Measurements from ENCODE around the gene RAB40C. TPM values are rescaled to one million over a fixed set of nuclear protein-coding genes. Genes with fewer than 3 reads are reported as not detected.
"Not testable (repeated sequence)": the region's sequence is repeated elsewhere in the genome, so short reads cannot be mapped to it uniquely, and the experiment has no call there.

Gene RAB40C
- total RNA-seq, 1 experiment from 2014 or later, result 28.6 TPM

DNA sequence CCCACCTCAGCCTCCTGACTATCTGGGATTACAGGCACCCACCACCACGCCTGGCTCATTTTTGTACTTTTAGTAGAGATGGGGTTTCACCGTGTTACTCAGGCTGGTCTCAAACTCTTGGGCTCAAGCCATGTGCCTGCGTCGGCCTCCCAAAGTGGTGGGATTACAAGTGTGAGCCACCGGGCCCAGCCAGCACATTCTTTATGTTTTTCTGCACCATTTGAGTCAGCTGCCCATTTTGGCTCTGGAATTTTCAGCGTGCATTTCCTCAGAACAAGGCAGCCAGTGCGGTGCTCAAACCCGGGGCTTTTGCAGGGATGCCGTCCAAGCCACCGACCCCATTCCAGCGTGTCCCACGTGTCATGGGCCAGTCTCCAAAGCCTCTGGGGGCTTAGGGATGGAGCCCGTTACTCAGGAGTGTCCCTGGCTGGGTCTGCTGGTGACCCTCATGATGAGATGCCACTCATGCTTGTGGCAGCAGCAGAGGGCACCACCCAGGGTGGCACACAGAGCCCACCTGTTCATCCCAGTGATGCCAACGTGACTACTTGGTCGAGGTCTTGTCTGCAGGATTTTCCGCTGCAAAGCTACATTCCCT is 3.7 kb upstream of the RAB40C start:
- in situ Hi-C loops (cut with HindIII; ENCODE audit: low sequenced_read_pairs), result no loop called here
- no peak for DNase-seq (ENCODE audit: low spot score)

DNA sequence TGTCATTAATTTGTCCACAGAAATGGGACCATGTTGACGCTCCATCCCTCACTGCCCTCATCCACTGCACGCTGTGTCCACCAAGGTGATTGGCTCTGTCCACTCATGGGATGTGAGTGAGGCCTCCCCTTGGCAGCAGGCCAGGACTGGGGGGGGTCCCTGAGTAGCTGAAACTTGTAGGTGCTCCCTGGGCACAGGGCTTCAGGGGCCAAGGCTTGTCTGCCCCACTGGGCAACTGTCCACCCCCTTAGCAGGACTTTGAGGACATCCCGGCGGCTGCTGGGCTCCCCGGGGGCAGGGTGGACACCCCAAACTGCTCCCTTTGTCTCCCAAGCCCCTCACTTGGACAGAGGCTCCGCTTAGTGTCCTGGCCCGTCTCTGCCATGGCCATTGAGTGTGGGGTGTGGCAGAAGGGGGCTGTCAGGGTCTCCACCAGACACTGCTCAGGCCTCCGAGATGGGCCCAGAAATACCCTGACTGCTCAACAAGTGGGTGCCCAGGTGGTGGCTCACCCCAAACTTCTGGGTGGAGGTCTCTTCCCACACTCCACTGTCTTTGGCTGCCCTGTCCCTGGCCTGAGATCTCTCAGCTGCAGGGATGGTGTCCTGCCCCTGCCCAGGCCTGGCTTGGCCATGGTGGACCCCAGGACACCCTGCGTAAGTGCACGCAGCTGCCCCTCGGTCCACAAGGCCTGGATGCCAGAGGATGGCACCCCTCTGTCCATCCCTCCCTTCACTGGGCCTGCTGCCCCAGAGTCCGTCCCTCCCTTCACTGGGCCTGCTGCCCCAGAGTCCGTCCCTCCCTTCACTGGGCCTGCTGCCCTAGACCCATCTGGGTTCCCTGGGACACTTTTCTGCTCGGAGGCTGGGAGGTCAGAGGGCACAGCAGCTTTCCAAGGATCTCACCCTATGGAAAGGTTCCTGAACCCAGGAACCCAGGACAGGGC is 2.9 kb upstream of the RAB40C start:
- in situ Hi-C loops (cut with HindIII; ENCODE audit: low sequenced_read_pairs), result no loop called here
- DNase-seq (ENCODE audit: low spot score), result no peak

DNA sequence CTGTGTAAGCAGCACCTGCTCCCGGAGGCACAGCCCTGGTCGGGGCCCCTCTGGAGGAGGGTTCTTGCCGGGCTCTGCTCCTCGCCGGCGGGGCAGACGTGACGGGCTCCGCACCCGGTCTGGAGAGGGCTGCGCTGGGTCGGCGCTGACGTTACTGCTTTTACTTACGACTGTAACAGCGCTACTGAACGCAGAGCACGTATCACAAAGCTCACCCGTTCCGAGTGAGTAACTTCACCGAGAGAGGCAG is 1.3 kb upstream of the RAB40C start:
- DNase-seq (ENCODE audit: low spot score), result no peak
- in situ Hi-C loops (cut with HindIII; ENCODE audit: low sequenced_read_pairs), result no loop called here

DNA sequence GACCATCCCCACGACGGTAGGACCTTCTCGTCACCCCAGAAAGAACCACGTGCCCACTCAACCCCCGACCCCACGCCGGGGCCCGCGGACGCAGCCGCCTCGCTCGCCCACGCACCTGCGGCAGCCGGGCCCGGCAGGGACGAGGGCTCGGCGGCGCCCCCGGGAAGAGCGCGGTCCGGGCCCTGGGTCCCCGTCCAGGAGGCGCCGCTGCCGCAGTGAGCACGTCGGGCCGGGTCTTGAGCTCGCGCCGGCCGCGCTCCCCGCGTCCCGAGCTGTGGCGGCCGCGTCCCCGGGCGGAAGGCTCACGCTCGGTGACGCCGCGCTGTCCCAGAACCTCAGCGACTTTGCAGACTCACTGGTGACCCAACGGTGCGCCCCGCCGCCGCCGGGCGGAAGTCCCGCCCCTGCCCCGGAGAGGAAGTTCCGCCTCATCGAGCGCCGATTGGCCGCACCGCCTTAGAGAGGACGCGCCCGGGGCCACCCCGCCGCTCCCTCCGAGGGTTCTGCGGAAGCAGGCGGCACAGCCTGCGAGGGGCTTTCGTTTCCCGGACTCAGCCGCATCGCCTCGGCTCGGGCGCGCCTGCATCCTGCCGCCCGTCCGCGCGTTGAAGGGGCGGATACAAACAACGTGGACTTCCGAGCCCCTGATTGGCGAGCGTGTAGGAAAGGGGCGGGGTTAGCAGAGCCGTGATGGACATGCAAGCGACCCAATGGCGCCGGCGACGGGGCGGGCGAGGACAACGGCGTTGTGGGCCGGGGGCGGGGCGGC is 793 bp upstream of the RAB40C start:
- in situ Hi-C loops (cut with HindIII; ENCODE audit: low sequenced_read_pairs), result no loop called here
- DNase-seq (ENCODE audit: low spot score), result peak; percentile 97

DNA sequence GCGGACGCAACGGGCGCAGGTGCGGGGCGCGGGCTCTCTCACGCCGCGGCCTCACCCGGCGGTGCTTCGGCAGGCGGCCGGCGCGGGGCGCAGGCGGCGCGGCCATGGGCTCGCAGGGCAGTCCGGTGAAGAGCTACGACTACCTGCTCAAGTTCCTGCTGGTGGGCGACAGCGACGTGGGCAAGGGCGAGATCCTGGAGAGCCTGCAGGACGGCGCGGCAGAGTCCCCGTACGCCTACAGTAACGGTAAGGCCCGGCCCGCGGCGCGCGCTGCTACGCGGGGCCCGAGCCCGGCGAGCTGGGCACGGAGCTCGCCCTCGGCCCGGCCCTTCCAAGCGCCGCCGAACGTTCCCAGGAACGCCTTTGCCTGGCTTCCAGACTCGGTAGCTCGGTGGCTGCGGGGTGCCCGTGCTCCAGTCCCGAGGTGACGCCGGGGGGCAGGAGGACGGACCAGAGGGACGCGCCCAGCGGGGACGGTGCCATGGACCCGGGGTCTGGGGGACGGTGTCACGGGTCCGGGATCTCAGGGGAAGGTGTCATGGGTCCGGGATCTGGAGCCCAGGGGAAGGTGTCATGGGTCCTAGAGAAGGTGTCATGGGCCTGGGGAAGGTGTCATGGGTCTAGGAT is 435 bp downstream of the RAB40C start:
- in situ Hi-C loops (cut with HindIII; ENCODE audit: low sequenced_read_pairs), result no loop called here
- DNase-seq (ENCODE audit: low spot score), result no peak

DNA sequence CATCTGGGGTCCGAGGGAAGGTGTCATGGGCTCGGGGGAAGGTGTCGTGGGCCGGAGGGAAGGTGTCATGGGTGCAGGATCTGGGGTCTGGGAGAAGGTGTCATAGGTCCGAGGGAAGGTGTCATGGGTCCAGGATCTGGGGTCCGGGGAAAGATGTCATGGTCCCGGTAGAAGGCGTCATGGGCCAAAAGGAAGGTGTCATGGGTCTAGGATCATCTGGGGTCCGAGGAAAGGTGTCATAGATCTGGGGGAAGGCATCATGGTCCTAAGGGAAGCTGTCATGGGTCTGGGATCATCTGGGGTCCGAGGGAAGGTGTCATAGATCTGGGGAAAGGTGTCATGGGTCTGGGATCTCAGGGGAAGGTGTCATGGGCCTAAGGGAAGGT is 942 bp downstream of the RAB40C start:
- no peak for DNase-seq (ENCODE audit: low spot score)
- in situ Hi-C loops (cut with HindIII; ENCODE audit: low sequenced_read_pairs), result no loop called here

DNA sequence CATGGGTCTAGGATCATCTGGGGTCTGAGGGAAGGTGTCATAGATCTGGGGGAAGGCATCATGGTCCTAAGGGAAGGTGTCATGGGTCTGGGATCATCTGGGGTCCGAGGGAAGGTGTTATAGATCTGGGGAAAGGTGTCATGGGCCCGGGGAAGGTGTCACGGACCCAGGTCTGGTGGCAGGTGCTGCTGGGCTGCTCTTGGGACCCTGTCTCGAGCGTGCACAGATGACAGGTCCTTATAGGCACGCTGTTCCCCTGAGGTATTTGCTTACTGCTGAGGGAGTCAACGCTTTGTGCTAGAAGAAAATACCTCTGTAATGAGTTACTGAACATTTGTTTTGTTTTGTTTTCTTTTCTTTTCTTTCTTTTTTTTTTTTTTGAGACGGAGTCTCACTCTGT is 1.4 kb downstream of the RAB40C start:
- in situ Hi-C loops (cut with HindIII; ENCODE audit: low sequenced_read_pairs), result no loop called here
- DNase-seq (ENCODE audit: low spot score), result no peak

DNA sequence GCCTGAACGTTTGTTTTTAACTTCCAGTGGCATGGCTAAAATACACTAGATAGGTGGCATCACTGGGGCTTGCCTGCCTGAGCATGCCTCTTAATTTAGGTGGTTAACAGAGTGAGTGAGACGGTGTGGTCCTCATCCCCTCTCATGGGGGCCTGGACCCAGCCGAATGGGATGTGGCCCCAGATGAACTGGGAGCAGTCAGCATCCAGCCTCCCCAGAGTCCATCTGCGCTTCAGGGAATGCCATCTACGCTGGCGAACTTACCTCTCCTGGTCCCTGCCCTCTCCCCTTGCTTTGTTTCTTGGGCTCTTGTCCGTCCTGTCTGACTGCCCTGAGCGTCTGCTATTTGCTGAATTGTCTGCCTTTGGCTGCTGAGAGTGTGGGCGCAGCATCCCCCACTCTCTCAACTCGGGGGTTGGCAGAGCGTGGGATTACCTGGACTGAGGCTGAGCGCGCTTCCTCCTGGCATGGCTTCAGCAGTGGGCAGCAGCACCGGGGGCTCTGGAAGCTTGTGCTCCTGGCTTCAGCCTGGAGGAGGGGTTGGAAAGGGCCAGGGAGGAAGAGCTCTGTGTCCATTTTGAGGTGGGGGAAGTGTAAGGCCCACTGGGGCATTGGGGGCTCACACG is 2.1 kb downstream of the RAB40C start:
- in situ Hi-C loops (cut with HindIII; ENCODE audit: low sequenced_read_pairs), result no loop called here

DNA sequence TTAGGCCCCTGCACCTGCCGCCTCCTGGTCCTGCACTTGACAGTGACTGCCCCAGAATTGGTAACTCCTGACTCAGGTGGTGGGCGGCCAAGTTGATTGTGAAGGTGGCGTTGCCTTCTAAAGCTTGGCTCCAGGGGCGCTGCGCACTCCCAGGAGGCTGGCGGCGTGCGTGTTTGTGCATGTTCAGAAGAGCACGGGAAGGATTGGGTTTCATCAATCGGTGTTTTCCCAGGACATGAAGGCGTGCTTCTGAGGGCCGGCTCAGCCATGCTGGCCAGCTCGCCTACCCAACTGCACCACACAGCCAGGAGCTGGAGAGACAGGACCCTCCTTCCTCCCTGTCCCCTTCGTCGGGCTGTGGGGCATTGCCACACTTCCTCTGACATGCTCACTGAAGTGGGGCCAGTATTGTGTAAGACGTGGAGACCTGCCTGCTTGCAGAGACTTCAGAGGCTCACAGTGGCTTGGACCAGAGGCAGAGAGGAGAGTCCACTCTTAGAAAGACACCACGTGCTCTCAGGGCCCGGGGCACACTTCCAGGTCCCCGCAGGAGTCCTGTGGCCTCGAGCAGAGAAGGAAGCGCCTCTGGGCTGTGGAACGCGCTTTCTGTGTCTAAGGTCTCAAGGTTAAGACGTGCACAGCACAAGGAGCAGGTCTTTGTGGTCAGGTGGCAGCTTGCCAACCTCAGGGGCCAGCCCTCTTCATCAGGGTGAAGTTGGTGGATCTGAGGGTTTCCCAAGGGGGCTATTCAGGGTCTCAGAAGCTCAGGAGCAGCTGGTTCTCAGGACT is 2.8 kb downstream of the RAB40C start:
- in situ Hi-C loops (cut with HindIII; ENCODE audit: low sequenced_read_pairs), result no loop called here
- peak; percentile 67 for DNase-seq (ENCODE audit: low spot score)

More for the DNA sequence above, 2.1 kb downstream of the RAB40C start:
- no peak for DNase-seq (ENCODE audit: low spot score)

DNA sequence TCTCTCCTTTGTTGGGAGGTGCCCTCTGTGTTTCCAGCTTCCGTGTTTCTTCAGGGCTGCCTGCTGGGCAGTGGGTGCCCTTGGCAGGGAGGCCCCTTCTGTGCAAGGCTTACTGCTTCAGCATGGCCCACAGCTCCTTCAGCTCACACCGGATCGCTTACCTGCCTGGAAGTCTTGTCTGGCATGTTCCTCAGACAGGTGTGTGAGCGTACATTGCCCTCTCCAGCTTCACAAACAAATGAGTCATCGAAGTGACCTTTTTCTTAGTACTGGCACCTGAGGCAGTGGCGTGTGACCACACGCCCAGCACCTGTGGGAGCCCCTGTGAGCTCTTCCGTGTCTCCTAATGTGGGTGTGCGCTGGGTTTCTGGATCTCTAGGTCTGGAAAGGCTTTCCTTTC is 3.5 kb downstream of the RAB40C start:
- no peak for DNase-seq (ENCODE audit: low spot score)
- in situ Hi-C loops (cut with HindIII; ENCODE audit: low sequenced_read_pairs), result no loop called here

DNA sequence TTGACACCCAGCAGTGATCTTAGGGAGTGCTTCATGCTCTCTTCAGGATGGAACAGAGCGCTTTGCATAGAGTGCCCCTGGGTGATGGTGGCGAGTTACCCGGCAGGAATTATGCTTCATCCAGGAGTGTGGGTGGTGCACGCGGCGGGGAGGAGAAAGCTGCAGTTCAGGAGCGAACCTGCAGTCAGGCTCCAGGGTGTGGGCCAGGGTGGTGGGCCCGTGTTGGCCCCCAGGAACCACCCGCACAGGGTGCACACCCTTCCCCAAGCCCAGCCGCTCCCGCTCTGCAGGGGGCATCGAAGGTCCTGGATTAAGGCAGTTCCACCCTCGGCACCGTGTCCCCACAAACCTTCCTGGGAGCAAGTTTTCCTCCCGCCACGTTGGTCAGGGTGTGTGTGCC is 3.9 kb downstream of the RAB40C start:
- in situ Hi-C loops (cut with HindIII; ENCODE audit: low sequenced_read_pairs), result no loop called here
- DNase-seq (ENCODE audit: low spot score), result no peak

DNA sequence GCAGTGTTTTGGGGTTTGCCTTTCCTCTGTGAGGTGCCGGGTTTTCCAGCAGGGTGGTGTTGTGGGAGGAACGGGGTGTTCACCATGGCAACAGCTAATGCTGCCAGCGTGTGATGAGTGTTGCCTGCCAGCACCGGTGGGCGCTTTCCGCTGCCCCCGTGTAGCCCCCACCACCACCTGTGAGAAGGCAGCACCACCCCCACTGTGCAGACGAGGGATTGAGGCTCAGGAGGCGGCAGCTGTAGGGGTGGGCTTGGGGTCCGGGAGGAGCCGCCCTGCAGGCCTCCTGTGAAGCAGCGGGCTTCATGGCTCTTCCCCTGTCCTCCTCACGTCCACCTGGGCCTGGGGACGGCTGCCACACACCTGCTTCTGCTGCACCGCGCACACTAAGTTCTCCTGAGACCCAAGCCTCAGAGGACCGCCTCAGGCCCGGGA is 5.2 kb downstream of the RAB40C start:
- in situ Hi-C loops (cut with HindIII; ENCODE audit: low sequenced_read_pairs), result no loop called here
- DNase-seq (ENCODE audit: low spot score), result no peak

DNA sequence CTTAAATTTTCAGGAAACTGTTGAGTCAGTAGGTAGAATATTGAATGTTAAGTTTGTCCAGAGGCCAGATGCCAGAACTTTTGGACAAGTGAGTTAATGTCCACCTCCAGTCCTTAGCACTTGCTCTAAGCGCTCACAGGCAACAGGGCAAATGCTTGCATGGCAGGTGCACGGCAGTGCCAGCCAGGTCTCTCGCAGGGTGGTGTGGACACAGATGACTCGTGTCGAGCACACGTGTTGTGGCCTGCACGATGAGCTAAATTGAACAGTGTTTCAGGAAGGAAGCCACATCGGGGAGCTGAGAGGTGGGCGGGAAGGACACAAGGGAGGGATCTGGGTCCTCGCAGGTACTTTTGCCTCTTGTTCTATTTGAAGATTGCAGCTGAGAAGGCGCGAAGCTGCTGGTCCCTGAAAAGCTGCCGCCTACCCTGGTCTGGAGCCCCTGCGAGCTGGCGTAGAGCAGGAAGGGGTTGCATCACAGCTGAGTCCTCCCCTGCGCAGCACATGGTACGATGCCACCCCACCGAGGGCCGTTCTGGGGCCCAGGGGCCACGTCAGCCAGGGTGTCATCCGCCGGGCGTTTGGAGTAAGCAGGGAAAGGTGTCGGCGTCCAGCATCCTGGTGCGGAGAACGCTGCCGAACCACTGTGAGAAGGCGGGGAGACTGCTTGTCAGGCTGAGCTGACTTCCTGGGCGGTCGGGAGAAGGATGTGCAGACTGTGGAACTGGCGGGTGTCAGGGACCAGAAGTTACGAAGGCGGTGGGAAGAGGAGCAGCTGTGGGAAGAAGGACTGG is 6.3 kb downstream of the RAB40C start:
- peak; percentile 88 for DNase-seq (ENCODE audit: low spot score)
- in situ Hi-C loops (cut with HindIII; ENCODE audit: low sequenced_read_pairs), result no loop called here

DNA sequence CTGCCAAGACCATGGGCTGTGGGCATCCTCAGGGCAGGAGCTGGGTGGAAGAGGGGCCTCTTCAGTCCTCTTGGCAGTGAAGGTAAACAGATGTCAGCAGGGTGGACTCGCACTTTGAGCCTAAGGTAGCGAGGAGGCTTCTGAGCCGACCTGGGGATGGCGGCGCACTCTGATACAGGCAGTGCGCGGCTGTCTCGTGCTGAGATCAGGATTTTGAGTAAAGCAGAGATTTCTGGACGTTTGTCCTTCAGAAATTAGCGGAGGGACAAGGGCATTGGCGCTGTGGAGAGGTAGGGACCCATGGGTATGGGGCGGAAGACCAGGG is 6.8 kb downstream of the RAB40C start:
- in situ Hi-C loops (cut with HindIII; ENCODE audit: low sequenced_read_pairs), result no loop called here
- no peak for DNase-seq (ENCODE audit: low spot score)

DNA sequence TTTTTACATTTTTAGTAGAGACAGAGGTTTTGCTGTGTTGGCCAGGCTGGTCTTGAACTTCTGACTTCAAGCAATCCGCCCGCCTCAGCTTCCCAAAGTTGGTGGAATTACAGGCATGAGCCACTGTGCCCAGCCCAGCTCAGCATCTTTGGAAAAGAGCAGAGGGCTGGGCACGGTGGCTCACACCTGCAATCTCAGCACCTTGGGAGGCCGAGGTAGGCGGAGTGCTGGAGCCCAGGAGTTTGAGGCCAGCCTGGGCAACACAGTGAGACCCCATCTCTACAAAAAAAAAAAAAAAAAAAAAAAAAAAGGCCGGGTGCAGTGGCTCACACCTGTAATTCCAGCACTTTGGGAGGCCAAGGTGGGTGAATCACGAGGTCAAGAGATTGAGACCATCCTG is 7.8 kb downstream of the RAB40C start:
- in situ Hi-C loops (cut with HindIII; ENCODE audit: low sequenced_read_pairs); DNase-seq (ENCODE audit: low spot score): not testable (repeated sequence)

DNA sequence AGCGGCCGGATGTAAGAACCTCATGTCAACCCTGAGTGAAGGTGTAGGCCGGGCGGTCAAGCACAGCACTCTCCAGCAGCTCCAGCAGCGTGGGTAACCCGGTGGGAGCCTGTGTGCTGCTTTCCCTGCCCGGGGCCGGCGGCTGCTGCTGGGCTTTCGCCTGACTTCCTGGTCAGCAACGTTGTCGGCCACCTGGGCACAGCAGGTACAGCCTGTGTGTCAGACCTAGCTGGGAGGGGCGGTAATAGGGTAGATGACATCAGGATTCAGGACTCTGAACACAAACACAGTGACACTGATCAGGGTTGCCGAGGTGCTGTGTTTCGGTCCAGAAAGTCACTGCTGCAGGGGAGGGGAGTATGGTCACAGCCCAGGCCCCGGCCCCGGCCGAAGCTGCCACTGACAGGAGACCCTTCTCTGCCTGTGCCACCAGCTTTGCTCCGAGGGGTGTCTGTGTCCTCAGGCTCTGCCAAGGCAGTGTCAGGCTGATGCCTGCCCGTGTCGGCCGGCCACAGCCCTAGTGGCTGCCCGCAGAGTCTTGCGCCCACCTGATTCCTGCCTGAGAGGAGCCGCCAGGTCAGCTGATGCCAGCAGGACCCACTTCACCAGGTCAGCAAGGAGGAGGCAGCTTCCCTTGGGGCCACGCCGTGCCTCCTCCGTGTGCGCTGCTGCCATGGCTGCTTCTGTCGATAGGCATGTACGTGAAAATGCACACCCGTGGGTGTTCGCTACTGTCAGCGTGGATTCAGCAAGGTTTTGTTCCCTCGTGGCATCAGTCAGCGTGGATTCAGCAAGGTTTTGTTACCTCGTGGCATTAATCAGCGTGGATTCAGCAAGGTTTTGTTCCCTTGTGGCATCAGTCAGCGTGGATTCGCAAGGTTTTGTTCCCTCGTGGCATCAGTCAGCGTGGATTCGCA is 9.2 kb downstream of the RAB40C start:
- peak; percentile 67 for DNase-seq (ENCODE audit: low spot score)
- in situ Hi-C loops (cut with HindIII; ENCODE audit: low sequenced_read_pairs), result no loop called here

DNA sequence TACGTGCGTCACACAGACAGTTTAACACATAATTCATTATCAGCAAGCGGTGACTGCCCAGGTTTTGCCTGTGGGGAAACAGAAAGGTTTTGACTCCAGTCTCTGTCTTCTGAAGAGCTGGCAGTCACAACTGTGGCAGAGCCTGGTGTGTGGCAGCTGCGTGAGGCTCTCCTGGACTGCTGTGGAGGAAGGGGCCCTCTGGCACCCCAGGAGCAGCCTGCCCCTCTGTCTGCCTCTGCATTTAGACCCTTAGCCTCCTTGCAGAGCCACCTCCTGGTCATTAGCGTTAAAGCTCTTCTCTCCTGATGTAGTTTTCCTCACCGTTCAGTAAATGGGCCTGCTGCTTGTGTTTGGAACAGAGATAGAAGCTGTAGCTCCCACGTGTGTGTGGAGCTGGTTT is 10.9 kb downstream of the RAB40C start:
- peak; percentile 69 for DNase-seq (ENCODE audit: low spot score)

More for the DNA sequence above, 10.9 kb downstream of the RAB40C start:
- in situ Hi-C loops (cut with HindIII; ENCODE audit: low sequenced_read_pairs), result no loop called here
